ENCODE results near the gene SDK2.
"Not testable (repeated sequence)": the region's sequence is repeated elsewhere in the genome, so short reads cannot be mapped to it uniquely, and the experiment has no call there.

SDK2 gene

GRCh38 chr17:73342050-73342522, 302.2 kb downstream of the SDK2 start:
- no peak for DNase-seq (ENCODE audit: low read depth)

DNA sequence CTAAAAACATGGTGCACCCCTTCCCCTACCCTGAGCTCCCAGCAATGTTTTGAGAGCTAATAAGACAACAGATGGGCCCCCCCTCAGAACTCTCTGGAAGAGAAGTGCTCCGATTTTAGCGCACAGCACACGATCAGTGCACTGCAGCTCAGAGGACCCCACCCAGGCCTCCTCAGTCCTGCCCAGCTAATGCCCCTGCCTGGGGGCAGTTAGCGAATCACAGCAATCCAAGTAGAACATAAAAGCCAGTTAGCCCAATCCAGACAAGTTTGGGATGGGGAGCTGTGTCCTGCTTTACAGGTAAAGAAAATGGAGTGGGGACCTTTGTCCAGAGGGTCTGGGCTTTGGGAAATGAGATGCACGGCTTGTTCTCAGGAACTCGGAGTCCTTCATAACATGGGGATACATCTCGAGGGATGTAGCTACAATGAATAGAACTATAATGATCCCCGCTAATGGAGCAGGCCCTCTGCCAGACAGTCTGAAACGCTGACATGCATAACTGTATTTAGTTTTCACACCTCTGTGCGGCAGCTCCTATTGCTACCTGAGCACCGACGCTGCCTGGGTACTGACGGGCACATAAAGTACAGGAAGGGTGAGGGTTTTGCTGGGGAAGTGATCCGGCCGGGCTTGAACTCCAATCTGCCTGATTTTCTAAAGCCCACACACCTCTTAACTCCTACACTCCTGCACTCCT, 302.7 kb downstream of the SDK2 start:
- DNase-seq (ENCODE audit: low read depth) = no peak

DNA sequence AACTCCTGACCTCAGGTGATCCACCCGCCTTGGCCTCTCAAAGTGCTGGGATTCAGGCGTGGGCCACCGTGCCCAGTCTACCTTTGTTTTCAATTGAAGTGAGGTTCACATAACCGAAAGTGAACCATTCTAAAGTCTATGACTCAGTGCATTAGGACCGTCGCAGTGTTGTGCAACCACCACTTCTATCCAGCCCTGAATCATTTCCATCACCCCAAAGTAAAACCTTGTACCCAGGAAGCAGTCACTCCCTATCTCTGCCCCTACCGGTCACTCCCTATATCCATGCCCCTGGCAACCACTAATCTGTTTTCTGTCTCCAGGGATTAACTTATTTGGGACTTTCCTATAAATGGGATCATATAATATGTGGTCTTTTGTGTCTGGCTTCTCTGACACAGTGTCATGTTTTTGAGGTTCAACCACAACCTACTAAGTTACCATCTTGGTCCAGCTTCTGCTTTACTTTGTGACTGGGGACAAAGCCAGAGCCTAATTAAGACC, 304.1 kb downstream of the SDK2 start:
- DNase-seq (ENCODE audit: low read depth) = peak; percentile 90

- DNase-seq (ENCODE audit: low read depth) = no peak
These were observed 305.6 kb downstream of the SDK2 start for GRCh38 chr17:73338566-73339197.

- DNase-seq (ENCODE audit: low read depth) = no peak
These were observed 306.2 kb downstream of the SDK2 start for GRCh38 chr17:73338050-73338521.

DNA sequence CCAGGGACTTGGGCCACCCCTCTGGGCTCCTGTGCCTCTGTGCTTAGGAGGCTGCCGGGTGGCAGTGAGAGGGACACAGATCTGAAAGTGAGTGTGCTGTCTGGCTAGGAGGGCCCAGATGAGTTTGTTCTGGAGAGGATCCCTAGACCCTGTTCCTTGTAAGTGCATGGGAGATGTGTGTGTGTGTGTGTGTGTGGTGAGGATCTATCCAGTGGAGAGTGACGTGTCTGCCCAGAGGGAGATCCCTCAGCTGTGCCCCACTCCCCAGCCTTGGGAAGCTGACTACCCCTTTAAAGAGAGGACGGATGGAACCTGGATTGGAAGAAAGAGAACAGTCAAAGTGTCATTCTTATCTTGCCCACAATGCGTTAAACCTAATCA, 306.9 kb downstream of the SDK2 start:
- no peak for DNase-seq (ENCODE audit: low read depth)

DNA sequence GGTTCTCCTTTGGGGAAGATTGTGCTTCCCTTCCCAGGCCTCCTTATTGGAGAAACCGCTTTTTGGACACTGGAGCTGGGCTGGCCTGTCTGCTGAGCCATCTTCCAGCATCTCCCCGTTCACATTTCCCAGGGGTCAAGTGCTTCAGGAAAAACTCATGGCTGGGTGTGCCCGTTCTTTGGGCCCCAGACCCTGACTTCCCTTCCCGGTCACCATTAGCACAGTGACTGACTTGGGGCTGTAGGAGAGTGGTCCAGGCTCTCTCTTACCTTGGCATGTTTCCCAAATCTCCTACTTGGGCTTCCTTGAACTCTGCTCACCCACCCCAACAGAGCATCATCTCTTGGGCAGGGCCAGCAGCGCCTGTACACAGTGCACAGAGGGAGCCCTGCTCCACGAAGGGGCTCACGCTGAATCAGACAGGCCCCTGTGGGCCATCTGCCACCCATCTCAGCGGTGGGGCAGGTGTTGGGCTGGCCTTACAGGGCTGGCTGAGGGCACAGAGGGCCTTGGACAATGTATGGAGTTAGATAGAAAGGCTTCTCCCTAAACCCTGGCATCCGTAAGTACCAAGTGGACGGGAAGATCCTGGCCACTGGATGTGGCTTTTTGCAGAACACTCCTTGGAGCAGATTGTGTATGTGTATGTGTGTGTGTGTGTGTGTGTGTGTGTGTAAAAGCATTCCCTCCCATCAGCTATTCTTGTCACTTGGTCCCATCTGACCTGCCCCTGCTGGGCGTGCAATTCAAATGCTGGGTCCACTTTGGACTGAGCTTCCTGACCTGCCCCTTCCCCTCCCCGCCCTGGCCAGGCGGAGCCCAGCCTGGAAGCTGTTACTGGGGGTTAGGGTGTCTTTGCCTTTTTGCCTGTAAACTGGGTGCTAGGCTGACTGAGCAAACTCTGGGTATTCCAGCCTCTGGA, 307.6 kb downstream of the SDK2 start:
- DNase-seq (ENCODE audit: low read depth) = no peak

- DNase-seq (ENCODE audit: low read depth) = no peak
These were observed 308.4 kb downstream of the SDK2 start for GRCh38 chr17:73335591-73336407.

DNA sequence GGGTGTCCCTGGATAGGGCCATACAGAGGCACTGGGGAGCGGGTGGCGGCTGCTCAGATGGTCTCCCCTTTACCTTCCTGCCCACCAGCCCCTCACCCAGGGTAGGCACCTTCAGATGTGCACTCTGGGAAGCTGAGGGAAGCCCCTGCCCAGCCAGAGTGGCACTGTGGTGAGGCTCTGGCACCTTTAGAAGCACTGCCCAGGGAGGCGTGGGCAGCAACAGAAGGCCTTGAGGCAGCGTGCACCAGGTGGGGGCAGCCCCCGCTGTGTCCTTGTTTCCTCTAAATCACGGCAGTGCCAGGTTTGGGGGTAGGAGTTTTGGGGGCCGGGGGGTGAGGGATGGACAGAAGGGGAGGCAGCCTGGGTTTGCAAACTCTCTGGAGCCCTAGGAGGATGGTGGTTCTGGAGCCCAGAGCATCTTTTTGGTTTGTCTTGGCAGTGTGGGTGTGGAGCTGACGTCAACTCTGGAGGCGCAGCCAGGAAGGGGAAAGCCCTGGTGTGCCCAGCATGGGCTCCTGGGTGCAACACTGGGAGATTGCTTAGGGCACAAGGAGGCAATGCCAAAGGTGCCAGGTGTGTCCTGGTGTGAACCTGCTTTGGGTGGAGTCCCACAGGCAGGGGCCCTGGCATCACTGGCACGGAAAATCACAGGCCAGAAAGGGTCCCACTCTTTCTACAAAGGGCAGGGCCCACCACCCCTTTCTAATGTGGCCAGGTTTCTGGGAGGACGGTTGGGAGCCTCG, 309.3 kb downstream of the SDK2 start:
- no peak for DNase-seq (ENCODE audit: low read depth)

DNA sequence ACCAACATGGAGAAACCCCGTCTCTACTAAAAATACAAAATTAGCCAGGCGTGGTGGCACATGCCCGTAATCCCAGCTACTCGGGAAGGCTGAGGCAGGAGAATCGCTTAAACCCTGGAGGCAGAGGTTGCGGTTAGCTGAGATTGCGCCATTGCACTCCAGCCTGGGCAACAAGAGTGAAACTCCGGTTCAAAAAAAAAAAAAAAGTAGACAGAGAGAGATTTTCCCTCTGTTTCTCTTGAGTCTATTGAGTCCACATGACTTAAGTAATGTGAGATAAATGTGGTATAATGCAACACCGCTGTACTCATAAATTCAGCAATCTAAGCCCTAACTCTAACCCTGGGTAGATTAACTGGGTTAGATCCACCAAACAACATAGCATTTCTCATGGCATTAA, 310.8 kb downstream of the SDK2 start:
- not testable (repeated sequence) for DNase-seq (ENCODE audit: low read depth)

DNA sequence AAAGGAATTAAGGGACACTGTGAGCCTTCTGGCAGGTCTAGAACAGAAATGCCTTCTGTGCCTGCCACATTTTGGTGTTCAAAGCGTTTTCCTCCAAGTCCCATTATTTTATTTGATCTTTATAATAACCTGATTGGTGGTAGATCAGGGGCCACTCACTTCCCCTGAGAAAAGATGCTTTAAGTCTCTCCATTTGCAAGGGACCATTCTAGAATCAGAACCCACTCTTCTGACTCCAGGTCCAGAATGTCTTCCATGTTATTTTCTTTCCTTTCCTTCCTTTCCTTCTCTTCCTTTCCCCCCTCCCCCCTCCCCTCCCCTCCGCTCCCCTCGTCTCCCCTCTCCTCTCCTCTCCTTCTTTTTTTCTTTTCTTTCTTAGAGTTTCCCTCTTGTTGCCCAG, 313.2 kb downstream of the SDK2 start:
- DNase-seq (ENCODE audit: low read depth) = no peak

DNA sequence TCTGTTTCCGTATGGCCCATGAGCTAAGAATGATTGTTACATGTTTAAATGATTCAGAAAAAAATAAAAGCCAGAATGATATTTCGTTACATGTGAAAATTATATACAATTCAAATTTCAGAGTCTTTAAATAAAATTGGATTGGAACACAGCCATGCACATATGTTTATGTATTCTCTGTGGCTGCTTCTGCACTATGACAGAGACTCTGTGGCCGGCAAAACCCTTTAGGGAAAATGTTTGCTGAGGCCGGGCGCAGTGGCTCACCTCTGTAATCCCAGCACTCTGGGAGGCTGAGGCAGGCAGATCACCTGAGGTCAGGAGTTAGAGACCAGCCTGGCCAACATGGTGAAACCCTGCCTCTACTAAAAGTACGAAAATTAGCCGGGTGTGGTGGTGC, 316.6 kb downstream of the SDK2 start:
- no peak for DNase-seq (ENCODE audit: low read depth)

DNA sequence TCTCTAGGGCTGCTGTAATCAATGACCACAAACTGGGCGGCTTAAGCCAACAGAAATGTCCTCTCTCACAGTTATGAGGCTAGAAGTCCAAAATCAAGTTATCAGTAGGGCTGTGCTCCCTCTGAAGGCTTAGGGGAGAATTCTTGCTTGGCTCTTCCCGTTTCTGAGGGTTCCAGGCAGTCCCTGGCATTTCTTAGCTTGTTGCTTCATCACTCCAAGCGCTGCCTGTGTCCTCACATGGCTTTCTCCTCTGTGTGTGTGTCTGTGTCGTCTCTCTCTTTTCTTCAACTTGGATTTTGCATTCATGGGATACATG, 318.8 kb downstream of the SDK2 start:
- no peak for DNase-seq (ENCODE audit: low read depth)

GRCh38 chr17:73324711-73325526, 319.3 kb downstream of the SDK2 start:
- no peak for DNase-seq (ENCODE audit: low read depth)

- DNase-seq (ENCODE audit: low read depth) = no peak
These were observed 320.1 kb downstream of the SDK2 start for GRCh38 chr17:73324160-73324475.

DNA sequence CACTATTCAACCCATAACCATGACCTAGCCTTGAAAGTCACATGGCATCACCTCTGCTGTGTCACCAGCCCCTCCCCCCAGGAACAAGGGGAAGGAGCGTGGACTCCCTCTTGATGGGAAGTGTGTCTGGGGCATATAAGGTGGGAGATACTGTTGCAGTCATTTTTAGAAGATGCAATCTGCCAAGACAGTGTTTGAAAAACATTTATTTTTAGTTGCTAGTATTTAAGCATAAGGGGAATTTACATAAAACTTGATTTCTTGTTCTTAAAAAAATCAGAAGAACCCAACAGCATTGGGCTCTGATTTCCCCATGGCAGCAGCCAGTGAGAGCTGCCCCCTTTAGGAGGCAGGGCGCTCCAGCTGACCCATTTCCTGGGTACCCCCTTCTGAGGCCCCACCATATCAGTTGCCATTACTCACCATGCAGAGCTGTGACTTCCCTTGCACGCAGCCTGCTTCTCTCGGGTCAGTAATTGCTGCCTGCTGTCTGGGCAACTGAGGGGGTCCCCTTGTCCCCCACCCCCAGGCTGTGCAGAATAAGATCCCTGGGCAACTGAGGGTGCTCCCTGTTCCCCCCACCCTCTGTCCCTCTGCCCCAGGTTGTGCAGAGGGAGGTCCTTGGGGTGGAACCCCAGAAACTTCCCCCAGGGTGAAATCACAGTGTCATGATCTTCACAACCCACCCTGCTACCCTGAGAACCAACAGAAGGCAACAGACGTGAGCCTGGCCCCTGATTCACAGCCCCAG, 320.7 kb downstream of the SDK2 start:
- no peak for DNase-seq (ENCODE audit: low read depth)

GRCh38 chr17:73320601-73321264, 323.5 kb downstream of the SDK2 start:
- DNase-seq (ENCODE audit: low read depth) = no peak

DNA sequence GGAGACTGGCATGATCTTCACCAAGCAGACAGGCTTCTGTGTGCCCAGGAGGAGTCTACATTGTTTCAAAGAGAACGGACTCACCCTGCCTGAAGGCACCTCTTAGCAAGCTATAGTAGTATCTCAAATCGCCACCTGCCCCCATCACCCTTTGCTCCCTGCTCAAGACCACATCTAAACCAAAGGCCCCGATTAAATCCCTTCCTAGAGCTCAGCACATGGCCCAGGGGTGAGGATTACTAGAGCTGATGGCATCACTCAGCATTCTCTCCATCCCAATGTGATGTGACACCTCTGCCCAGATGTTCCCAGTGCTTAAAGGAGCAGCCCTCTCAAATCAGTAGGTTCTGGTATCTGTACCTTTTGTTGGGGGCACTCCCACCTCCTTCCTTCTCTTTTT, 324.5 kb downstream of the SDK2 start:
- DNase-seq (ENCODE audit: low read depth) = no peak

DNA sequence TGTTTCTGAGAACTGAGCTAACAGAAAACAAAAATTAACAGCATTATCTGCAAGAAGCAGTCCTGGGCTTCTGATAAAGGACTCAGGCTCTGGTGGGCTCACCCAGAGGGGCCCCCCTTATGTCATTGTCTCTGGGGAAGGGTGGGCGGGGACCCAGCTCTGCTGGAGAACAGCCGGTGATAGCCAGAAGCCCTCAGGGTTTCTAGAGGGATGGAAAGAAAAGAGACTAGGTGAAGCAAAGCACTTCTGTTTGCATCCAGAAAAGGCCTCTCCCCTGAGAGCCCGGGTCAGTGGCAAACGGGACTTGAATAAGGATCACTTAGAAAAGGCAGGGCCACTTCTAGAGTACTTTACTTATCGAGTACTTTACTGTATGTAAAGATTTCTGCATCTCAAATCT, 325.4 kb downstream of the SDK2 start:
- no peak for DNase-seq (ENCODE audit: low read depth)
